Activated naive CD4-positive, alpha-beta T cell treated with anti-CD3 and anti-CD28 coated beads, Interleukin-2, amount 50 U/mL, for 16 hours (primary cell): ENCODE data around the gene TMEM208.

Experiments used
- DNase-seq: peaks from one replicate; pipeline ENCODE4 v3.0.0-alpha.2; 2020

TMEM208 gene

GRCh38 chr16:67210069-67210937 is 16.6 kb upstream of the TMEM208 start:
- no peak for DNase-seq

- no peak for DNase-seq
Measured at GRCh38 chr16:67211674-67212073, 15.3 kb upstream of the TMEM208 start.

GRCh38 chr16:67212766-67213165 is 14.2 kb upstream of the TMEM208 start:
- DNase-seq = no peak

GRCh38 chr16:67213197-67214019 is 13.5 kb upstream of the TMEM208 start:
- no peak for DNase-seq

GRCh38 chr16:67215706-67216105 is 11.2 kb upstream of the TMEM208 start:
- DNase-seq = no peak

GRCh38 chr16:67216612-67217490 is 10.1 kb upstream of the TMEM208 start:
- DNase-seq = no peak

GRCh38 chr16:67223992-67224391 is 2.9 kb upstream of the TMEM208 start:
- DNase-seq = no peak

- no peak for DNase-seq
Measured at GRCh38 chr16:67226295-67226803, 581 bp upstream of the TMEM208 start.

- DNase-seq = no peak
Measured at GRCh38 chr16:67227567-67227921, 614 bp downstream of the TMEM208 start.

- DNase-seq = no peak
Measured at GRCh38 chr16:67228034-67228785, 1.3 kb downstream of the TMEM208 start.

- no peak for DNase-seq
Measured at GRCh38 chr16:67228905-67229304, 2.0 kb downstream of the TMEM208 start.

- no peak for DNase-seq
Measured at GRCh38 chr16:67229906-67230808, 3.2 kb downstream of the TMEM208 start.

GRCh38 chr16:67230809-67231660 is 4.1 kb downstream of the TMEM208 start:
- DNase-seq = no peak

- no peak for DNase-seq
Measured at GRCh38 chr16:67233596-67233995, 6.7 kb downstream of the TMEM208 start.

GRCh38 chr16:67234180-67234597 is 7.3 kb downstream of the TMEM208 start:
- no peak for DNase-seq

GRCh38 chr16:67235816-67236562 is 9.1 kb downstream of the TMEM208 start:
- no peak for DNase-seq

GRCh38 chr16:67236563-67237395 is 9.8 kb downstream of the TMEM208 start:
- peak; percentile 68 for DNase-seq
